ENCODE data around the gene INPP5A. TPM values are rescaled to one million over a fixed set of nuclear protein-coding genes. Genes with fewer than 3 reads are reported as not detected.
"Not testable (repeated sequence)": the region's sequence is repeated elsewhere in the genome, so short reads cannot be mapped to it uniquely, and the experiment has no call there.

The INPP5A gene
- polyA plus RNA-seq, 3 donors: 7.4 to 25.0 (median 17.5) TPM

GRCh38 chr10:132570771-132571649 is 33.4 kb downstream of the INPP5A start:
- WGBS, 3 donors: 73 to 88% (median 75%) methylated on average over 26 of the region's 26 CpGs
- H3K27ac ChIP-seq (ENCODE audit: low read depth, low read length): no peak overlapping the region

GRCh38 chr10:132571650-132572544 is 34.3 kb downstream of the INPP5A start:
- 46 to 53% (median 47%) methylated on average over 22 to 23 of the region's 23 CpGs for WGBS, 3 donors
- H3K27ac ChIP-seq (ENCODE audit: low read depth, low read length): no peak overlapping the region

- no peak overlapping the region for H3K27ac ChIP-seq (ENCODE audit: low read depth, low read length)
These were observed 35.0 kb downstream of the INPP5A start for GRCh38 chr10:132572545-132572937.

GRCh38 chr10:132572946-132573345 is 35.4 kb downstream of the INPP5A start:
- not testable (repeated sequence) for H3K27ac ChIP-seq (ENCODE audit: low read depth, low read length)
- WGBS, 3 donors: 97 to 98% (median 97%) methylated on average over 12 of the region's 12 CpGs

More at GRCh38 chr10:132572545-132572937, 35.0 kb downstream of the INPP5A start:
- 34 to 54% (median 44%) methylated on average over 7 of the region's 7 CpGs for WGBS, 3 donors

- H3K27ac ChIP-seq (ENCODE audit: low read depth, low read length): no peak overlapping the region
- WGBS, 3 donors: 95 to 99% (median 96%) methylated on average over 8 of the region's 8 CpGs
These were observed 36.7 kb downstream of the INPP5A start for GRCh38 chr10:132574288-132574687.

- WGBS, 3 donors: 54 to 74% (median 60%) methylated on average over 19 of the region's 19 CpGs
- no peak overlapping the region for H3K27ac ChIP-seq (ENCODE audit: low read depth, low read length)
These were observed 37.3 kb downstream of the INPP5A start for GRCh38 chr10:132574783-132575319.

GRCh38 chr10:132575320-132576201 is 38.0 kb downstream of the INPP5A start:
- 34 to 40% (median 34%) methylated on average over 21 of the region's 21 CpGs for WGBS, 3 donors
- no peak overlapping the region for H3K27ac ChIP-seq (ENCODE audit: low read depth, low read length)

GRCh38 chr10:132576671-132577349 is 39.2 kb downstream of the INPP5A start:
- 74 to 87% (median 81%) methylated on average over 19 of the region's 19 CpGs for WGBS, 3 donors
- H3K27ac ChIP-seq (ENCODE audit: low read depth, low read length): no peak overlapping the region

- no peak overlapping the region for H3K27ac ChIP-seq (ENCODE audit: low read depth, low read length)
These were observed 39.9 kb downstream of the INPP5A start for GRCh38 chr10:132577350-132578003.

GRCh38 chr10:132578287-132578951 is 40.8 kb downstream of the INPP5A start:
- WGBS, 3 donors: 79 to 89% (median 88%) methylated on average over 19 of the region's 19 CpGs
- H3K27ac ChIP-seq (ENCODE audit: low read depth, low read length): no peak overlapping the region

More at GRCh38 chr10:132577350-132578003, 39.9 kb downstream of the INPP5A start:
- WGBS, 3 donors: 26 to 80% (median 71%) methylated on average over 16 of the region's 16 CpGs

- no peak overlapping the region for H3K27ac ChIP-seq (ENCODE audit: low read depth, low read length)
- WGBS, 3 donors: 72 to 82% (median 75%) methylated on average over 28 to 29 of the region's 29 CpGs
These were observed 41.7 kb downstream of the INPP5A start for GRCh38 chr10:132579027-132579859.

- 87 to 98% (median 91%) methylated on average over 5 of the region's 5 CpGs for whole genome bisulfite sequencing, 3 donors
- no peak overlapping the region for H3K27ac ChIP-seq (ENCODE audit: low read depth, low read length)
These were observed 42.6 kb downstream of the INPP5A start for GRCh38 chr10:132580143-132580542.

- WGBS, 3 donors: 47 to 95% (median 81%) methylated on average over 1 of the region's 1 CpG
- H3K27ac ChIP-seq (ENCODE audit: low read depth, low read length): no peak overlapping the region
These were observed 43.0 kb downstream of the INPP5A start for GRCh38 chr10:132580617-132581016.

GRCh38 chr10:132582137-132582536 is 44.5 kb downstream of the INPP5A start:
- no peak overlapping the region for H3K27ac ChIP-seq (ENCODE audit: low read depth, low read length)
- WGBS, 3 donors: 90 to 98% (median 96%) methylated on average over 4 of the region's 4 CpGs

- no peak overlapping the region for H3K27ac ChIP-seq (ENCODE audit: low read depth, low read length)
- WGBS, 3 donors: 90 to 98% (median 95%) methylated on average over 5 of the region's 5 CpGs
These were observed 45.2 kb downstream of the INPP5A start for GRCh38 chr10:132582771-132583170.

- 59 to 84% (median 67%) methylated on average over 9 of the region's 9 CpGs for WGBS, 3 donors
- H3K27ac ChIP-seq (ENCODE audit: low read depth, low read length): no peak overlapping the region
These were observed 45.9 kb downstream of the INPP5A start for GRCh38 chr10:132583456-132583855.
